ENCODE results near the gene LRRC4C.

DNA sequence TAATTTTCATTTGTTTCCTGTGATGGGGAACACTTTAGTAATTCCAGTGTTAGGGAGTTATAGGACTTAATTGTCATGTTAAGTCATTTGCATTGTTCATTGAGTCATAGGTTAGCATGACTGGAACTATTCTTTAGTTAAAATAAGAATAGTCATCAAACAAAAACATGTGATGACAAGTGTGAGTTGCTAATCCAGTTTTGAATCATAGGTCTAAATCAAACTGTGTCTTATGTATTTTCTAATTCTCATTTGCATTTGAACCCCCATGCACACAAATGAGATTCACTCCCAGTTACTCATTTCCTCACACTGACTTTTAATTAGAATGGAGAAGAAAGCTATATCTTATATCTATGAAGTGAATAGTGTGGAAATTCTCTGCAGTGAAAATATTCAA lies 405.6 kb downstream of the LRRC4C start:
- TF ChIP-seq, protein P1, sequence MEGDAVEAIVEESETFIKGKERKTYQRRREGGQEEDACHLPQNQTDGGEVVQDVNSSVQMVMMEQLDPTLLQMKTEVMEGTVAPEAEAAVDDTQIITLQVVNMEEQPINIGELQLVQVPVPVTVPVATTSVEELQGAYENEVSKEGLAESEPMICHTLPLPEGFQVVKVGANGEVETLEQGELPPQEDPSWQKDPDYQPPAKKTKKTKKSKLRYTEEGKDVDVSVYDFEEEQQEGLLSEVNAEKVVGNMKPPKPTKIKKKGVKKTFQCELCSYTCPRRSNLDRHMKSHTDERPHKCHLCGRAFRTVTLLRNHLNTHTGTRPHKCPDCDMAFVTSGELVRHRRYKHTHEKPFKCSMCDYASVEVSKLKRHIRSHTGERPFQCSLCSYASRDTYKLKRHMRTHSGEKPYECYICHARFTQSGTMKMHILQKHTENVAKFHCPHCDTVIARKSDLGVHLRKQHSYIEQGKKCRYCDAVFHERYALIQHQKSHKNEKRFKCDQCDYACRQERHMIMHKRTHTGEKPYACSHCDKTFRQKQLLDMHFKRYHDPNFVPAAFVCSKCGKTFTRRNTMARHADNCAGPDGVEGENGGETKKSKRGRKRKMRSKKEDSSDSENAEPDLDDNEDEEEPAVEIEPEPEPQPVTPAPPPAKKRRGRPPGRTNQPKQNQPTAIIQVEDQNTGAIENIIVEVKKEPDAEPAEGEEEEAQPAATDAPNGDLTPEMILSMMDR (IDR thresholded peaks at IDR 0.05) = no peak
- no peak for TF ChIP-seq ZFX (IDR thresholded peaks at IDR 0.05; ENCODE audit: borderline replicate concordance)

Data from 22Rv1 (cell line).